ENCODE measurements around the gene PKM.

- TF ChIP-seq POLR2A (conservative IDR thresholded peaks at IDR 0.05) (no peak), CTCF (IDR thresholded peaks at IDR 0.05 in 2 of 3, conservative IDR thresholded peaks at IDR 0.05 in 1 of 3; ENCODE audit: insufficient read depth in 2 of 3, low read depth in 1 of 3, low read length in 3 of 3) (no peak)
These were observed 68.4 kb downstream of the PKM start for GRCh38 chr15:72162569-72162968.
